NCI-H1436 (cell line): ENCODE data around the gene UMAD1.
"Not testable (repeated sequence)": the region's sequence is repeated elsewhere in the genome, so short reads cannot be mapped to it uniquely, and the experiment has no call there.

Experiments used
- DNase-seq: peaks from one replicate; lab custom pipeline; 2025; lab: John Stamatoyannopoulos, UW

The UMAD1 gene

DNA sequence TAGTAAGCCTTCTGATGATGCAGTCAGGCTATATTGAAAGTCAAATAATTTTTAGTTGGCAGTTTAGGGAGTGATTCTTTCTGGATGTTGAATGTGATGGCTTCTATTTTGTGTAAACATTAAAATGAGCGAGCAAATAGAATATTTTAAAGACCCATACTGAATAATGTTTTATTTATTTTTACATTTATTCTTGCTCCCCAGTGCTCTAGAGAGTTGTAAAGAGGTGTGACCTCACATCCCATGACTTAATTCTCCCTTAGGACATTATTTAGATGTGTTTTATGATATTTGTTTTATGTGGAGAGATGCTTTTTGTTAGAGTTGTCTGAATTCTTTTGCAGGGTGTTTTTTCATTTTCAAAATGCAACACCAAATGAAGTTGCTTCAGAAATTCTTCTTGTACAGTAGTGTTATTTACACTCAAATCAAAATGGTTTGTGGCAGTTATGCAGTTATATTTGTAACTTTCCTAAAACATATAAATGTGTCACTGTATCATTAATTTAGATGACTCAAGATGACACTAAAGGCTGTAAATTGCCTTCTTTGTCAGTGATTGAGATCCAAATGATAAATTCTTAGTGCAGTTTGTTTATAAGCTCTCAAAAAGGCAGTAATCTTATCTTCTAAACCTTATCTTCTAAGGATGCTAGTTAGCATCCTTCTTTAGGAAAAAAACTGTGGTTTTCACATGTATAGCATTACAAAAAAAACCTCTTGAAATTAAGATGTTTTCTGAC, 12.4 kb downstream of the UMAD1 start:
- no peak for DNase-seq

DNA sequence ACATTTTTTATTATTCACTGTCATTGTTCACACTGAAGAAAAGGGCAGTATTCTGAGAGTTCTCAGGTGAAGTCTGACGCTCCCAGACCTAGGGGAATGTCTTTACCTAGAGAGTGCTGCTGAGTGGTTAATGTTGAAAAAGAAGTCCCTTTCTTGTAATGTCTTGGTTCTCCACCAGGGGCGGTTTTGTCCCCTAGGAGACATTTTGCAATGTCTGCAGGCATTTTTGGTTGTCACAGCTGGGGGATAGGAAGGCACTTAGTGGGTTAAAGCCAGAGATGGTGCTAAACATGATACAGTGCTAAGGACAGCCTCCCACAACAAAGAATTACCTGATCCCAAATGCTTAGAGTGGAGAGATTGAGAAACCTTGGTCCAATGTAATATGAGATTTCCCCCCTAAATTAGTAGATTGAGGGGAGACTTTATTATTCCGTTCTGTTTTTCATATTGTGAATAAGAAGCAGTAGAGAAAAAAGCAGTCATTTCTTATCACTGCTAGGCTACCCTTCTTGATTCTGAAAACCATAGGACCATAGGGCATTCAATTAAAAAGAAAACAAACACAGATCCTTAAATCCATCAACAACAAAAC, 13.1 kb downstream of the UMAD1 start:
- DNase-seq = no peak

DNA sequence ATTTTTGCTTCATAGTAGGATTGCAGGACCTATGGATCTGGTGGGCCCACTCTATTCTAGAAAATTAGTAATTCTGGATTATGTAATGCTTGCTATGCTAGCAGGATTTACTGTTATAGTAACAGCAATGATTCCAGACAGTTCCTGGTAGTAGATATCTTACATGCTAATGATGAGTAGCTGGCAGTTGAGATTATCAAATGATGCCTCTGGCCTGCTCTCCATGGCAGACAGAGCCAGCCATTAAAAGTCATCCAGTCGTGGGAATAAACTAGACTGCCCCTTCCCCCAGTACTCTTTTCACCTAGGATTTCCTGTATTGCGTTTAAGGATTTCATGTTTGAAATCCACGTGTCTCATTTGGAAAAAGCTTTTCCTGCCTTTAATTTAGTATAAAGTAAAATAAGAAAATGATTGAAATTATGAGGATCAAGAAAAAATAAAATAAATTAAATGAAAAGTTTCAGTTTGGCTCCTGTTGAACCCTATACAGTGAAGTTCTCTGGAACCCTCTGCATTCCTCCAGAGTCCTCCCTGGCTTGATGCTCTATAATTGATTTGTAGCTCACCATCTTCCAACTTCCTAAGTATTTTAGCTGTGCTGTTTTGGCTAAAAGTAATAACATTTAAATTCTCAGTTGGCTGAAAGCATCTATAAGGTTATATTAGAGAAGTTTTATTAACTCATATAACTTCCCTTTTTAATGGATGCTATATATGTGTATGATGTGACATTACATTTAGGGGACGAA, 14.6 kb downstream of the UMAD1 start:
- no peak for DNase-seq

- DNase-seq = not testable (repeated sequence)
These were observed 15.9 kb downstream of the UMAD1 start for GRCh38 chr7:7656459-7656858.

DNA sequence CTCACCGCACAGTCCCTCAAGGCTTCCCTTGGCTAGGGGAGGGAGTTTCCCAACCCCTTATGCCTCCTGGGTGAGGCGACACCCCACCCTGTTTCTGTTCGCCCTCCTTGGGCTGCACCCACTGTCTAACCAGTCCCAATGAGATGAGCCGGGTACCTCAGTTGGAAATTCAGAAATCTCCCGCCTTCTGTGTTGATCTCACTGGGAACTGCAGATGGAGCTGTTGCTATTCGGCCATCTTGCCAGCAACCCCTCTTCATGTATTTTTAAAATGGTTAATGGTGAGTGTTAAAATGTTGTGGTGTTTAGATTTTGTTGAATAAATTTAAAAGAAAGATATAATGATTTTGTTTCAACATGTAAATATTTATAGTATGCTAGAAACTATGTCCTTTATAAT, 22.0 kb downstream of the UMAD1 start:
- no peak for DNase-seq

GRCh38 chr7:7664291-7664690, 23.7 kb downstream of the UMAD1 start:
- DNase-seq = no peak

GRCh38 chr7:7665031-7665430, 24.5 kb downstream of the UMAD1 start:
- DNase-seq = no peak

DNA sequence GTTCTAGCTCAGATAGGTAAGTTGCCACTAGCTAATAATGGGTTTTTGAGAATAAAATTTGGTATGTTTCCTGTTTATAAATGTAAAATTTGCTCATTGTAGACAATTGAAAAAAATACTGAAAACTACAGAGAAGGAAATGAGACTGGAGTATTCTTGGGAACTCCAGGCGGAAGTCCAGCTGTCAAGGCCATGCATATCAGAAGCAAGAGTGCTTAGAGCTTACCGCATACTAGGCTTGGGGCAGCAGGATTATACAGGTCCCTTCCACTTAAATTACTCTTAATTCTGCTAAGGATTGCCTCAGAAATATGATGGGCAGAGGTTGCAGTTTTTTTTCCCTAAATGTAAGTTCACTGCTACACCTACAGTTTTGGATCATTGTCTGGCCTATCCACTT, 26.6 kb downstream of the UMAD1 start:
- no peak for DNase-seq

- DNase-seq = no peak
These were observed 28.2 kb downstream of the UMAD1 start for GRCh38 chr7:7668706-7669105.

GRCh38 chr7:7670490-7670889, 29.9 kb downstream of the UMAD1 start:
- DNase-seq = no peak

- DNase-seq = no peak
These were observed 30.8 kb downstream of the UMAD1 start for GRCh38 chr7:7671361-7671760.

DNA sequence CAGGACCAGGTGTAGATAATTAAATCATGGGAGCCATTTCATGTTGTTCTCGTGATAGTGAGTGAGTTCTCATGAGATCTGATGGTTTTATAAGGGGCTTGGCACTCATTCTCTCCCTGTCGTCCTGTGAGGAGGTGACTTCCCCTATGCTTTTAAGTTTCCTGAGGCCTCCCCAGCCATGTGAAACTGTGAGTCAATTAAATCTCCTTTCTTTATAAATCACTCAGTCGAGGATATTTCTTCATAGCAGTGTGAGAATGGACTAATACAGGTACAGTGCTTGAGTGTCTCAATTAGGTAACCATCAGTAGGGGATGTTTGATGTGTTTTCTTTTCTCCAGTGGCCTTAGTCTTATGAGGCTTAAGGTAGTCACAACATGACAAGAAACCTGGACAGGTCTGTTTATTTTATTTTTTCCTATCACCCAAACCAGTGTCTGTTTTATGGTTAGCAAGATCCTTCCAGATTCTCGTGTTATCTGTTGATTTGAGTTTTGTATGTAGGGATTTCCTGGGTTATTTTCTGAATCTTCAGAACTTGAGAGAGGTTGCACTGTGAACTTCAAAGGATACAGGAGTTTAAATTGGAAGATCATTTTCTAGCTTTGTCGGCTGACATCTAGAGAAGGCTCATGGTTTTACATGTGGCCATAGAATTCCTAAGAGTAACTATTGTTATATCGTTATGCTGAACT, 32.1 kb downstream of the UMAD1 start:
- DNase-seq = no peak

DNA sequence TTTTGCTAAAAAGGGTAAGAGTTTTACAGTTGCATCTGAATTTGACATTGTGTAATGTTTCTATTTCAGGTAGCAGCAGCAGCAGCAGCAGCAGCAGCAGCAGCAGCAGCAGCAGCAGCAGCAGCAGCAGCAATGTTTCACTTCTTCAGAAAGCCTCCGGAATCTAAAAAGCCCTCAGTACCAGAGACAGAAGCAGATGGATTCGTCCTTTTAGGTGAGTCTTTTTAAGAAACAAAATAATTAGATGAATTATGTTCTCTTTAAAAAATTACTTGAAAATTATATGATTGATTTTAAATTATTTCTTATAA, 32.6 kb downstream of the UMAD1 start:
- no peak for DNase-seq

GRCh38 chr7:7675686-7676085, 35.1 kb downstream of the UMAD1 start:
- DNase-seq = no peak

DNA sequence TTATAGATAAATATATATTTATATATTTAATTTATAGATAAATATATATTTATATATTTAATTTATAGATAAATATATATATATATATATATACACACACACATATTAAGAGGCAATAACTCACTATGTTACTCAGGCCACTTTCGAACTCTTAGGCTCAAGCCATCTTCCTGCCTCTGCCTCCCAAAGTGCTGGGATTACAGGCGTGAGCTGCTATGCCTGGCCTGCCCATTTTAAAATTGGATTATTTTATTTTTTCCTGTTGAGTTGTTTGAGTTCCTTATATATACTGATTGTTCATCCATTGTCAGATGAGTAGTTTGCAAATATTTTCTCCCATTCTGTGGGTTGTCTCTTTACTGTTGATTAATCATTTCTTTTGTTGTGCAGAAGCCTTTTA, 39.1 kb downstream of the UMAD1 start:
- DNase-seq = not testable (repeated sequence)

DNA sequence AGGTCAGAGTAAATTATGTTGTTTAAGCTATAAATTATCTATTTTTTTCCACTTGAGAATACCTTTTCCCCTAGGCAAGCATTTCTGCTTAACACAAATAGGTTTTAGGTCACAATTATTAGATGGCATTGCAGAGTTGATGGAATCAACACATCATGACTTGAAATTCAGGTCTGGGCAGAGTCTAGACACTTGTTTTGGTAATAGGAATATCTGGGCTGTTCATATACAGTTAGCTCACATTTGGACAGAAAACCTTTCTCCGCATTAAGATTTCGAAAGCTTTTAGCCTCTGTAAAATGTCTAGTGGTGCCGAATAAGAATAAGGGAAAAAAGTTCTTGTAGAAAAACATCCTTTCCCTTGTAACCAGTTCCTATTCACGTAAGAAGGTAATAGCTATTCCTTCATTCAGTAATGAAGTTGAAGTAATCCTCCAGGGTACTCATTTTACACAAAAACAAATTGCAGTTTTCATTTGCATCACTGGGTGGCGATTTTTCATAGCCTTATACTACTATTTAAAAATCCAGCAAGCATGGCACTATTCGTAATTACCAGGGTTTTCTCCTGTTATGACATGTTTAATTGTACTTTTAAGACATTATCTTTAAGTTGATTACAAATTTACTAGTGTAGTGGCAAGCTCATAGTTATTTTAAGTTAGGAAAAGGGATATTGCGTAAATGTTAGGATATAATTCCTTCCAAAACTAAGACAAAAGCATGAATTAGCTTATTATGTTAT, 40.8 kb downstream of the UMAD1 start:
- peak; percentile 91 for DNase-seq

GRCh38 chr7:7681936-7682329, 41.4 kb downstream of the UMAD1 start:
- peak; percentile 42 for DNase-seq

DNA sequence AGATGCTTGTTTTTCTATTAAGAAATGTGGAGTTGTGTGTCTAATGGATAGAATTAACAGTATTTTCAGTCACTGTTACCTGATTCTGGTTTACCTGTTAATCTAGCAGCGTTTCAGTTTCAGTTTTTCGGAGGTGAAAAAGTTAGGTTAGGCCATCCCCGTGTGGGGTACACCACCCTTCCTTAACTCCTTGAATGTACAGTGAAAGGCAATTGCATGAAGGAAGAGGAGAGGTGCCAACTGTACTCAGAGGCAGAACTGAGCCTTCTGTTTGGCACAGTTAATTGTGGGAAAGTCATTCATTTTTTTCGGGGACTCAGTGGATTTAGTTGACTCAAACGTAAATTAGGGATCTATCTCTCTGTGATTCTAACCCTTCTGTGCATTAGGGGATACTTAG, 42.3 kb downstream of the UMAD1 start:
- DNase-seq = no peak

DNA sequence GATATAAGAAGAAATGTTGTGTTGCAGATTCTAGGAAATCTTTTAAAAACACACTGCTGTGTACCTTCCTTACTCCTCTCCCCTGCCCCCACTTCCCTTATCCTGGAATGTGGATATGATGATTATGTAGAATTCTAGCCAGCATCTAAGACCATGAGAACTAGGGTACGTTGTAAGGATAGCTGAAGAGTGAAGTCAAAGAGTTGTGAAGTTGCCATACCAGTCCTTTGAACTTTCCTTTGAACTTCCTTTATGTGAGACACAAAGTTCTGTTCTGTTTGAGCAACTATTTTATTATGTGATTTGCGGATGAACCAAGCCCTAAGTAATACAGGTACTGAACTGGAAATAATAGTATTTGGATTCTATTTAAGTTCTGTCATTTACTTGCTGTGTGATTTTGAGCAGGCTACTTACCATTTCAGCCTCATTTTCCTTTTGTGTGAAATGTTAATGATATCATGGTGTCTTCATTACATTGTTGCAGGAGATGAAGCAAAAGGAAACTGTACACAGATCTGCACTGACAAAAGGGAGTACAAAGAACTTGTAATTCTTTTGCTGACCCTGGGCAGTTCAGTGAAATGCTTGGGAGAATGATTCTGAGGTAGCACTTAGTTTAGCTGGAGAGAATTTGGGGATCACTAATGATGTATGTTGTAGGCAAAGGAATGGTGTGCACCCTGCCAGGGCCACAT, 46.4 kb downstream of the UMAD1 start:
- no peak for DNase-seq

DNA sequence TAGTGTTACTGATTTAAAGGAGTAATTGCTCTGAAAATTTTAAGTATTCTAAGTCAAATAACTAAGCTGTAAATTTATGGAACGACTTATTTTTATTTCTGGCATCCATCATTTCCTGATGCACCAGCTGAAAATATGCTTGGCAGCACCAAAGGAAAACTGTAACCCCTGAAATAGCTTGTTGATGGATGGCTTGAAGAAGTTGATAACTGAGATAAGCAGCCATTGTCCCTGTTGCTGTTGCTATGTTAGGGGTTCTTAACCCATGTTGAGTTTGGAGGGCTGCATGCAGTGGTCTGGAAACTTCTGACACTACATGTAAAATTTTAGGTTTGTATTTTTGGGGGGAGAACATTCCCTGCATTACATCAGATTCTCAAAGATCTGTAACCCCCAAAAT, 47.2 kb downstream of the UMAD1 start:
- DNase-seq = no peak

DNA sequence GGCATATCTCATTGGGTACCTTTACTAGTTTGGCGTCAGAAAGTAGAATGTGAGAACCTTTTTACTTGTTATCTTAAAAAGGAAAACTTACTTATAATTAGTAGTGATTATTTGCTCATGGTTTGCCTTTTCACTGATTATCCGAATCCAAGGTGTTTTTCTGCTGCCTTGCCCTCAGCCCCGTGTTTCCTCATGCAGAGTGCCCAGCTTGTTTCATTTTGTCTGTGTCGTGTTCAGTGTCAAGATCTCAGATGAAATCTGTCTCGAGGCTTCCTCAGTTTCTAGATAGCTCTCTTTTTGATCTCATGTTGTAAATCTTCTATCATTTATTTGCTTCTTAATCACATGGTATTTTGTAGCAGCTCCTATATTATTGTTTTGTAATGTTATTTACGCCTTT, 47.8 kb downstream of the UMAD1 start:
- DNase-seq = no peak

GRCh38 chr7:7688956-7689355, 48.4 kb downstream of the UMAD1 start:
- no peak for DNase-seq
